Activated gamma-delta T cell treated with anti-CD3 and anti-CD28 coated beads, Interleukin-2, amount 50 U/mL, for 16 hours (primary cell): ENCODE results near the gene RANBP9.

Experiments used
- DNase-seq: peaks from one replicate; pipeline ENCODE4 v3.0.0-alpha.2; 2020; ENCODE audit warnings: low read depth

The RANBP9 gene

GRCh38 chr6:13593720-13594119 is 117.9 kb downstream of the RANBP9 start:
- no peak for DNase-seq

GRCh38 chr6:13593103-13593502 is 118.5 kb downstream of the RANBP9 start:
- no peak for DNase-seq

- no peak for DNase-seq
Observed at GRCh38 chr6:13591205-13591921, 120.3 kb downstream of the RANBP9 start.

- no peak for DNase-seq
Observed at GRCh38 chr6:13590574-13591153, 121.0 kb downstream of the RANBP9 start.

GRCh38 chr6:13589801-13590200 is 121.8 kb downstream of the RANBP9 start:
- no peak for DNase-seq

- DNase-seq, result no peak
Observed at GRCh38 chr6:13586603-13587542, 124.8 kb downstream of the RANBP9 start.

GRCh38 chr6:13581700-13582229 is 129.9 kb downstream of the RANBP9 start:
- DNase-seq, result no peak

GRCh38 chr6:13579911-13580310 is 131.7 kb downstream of the RANBP9 start:
- no peak for DNase-seq

GRCh38 chr6:13577926-13578325 is 133.7 kb downstream of the RANBP9 start:
- DNase-seq, result no peak

GRCh38 chr6:13576017-13576416 is 135.6 kb downstream of the RANBP9 start:
- no peak for DNase-seq

GRCh38 chr6:13575377-13575775 is 136.3 kb downstream of the RANBP9 start:
- DNase-seq, result no peak

- peak; percentile 58 for DNase-seq
Observed at GRCh38 chr6:13574571-13575376, 136.9 kb downstream of the RANBP9 start, which contains the start of gene SIRT5. TSS of gene SIRT5 (plus strand) at chr6:13574601. CDS start at chr6:13584111, 9,510 bp downstream.

GRCh38 chr6:13574149-13574570 is 137.5 kb downstream of the RANBP9 start:
- DNase-seq, result peak; percentile 92

GRCh38 chr6:13573669-13574110 is 137.9 kb downstream of the RANBP9 start:
- DNase-seq, result no peak

GRCh38 chr6:13572951-13573654 is 138.5 kb downstream of the RANBP9 start:
- DNase-seq, result no peak

- DNase-seq, result no peak
Observed at GRCh38 chr6:13572240-13572639, 139.4 kb downstream of the RANBP9 start.
